Thyroid gland (tissue), 4 donors: ENCODE data around the gene MITF.

Experiments used
- POLR2A ChIP-seq, 2 donors: fragments of 450-650 bp; IDR thresholded peaks; one replicate each; pipeline ENCODE4 v1.6.1; 2017; ENCODE audit warnings: antibody characterized with exemption in 2 of 2, mild to moderate bottlenecking in 2 of 2, moderate library complexity in 1 of 2
- TF ChIP-seq, protein P1 (sequence below), 6 experiments: fragments of 200-600 bp in 3 of 6; fragments of 450-650 bp in 3 of 6; sonication (generic) in 3 of 6; IDR thresholded peaks; one replicate each; pipeline ENCODE4 v1.5.1; 2016 to 2019; ENCODE audit warnings: antibody characterized with exemption in 6 of 6, mild to moderate bottlenecking in 2 of 6, inconsistent platforms in 1 of 6, moderate library complexity in 1 of 6

GRCh38 chr3:69998759-69999139 is 259.5 kb downstream of the MITF start:
- TF ChIP-seq, protein P1, sequence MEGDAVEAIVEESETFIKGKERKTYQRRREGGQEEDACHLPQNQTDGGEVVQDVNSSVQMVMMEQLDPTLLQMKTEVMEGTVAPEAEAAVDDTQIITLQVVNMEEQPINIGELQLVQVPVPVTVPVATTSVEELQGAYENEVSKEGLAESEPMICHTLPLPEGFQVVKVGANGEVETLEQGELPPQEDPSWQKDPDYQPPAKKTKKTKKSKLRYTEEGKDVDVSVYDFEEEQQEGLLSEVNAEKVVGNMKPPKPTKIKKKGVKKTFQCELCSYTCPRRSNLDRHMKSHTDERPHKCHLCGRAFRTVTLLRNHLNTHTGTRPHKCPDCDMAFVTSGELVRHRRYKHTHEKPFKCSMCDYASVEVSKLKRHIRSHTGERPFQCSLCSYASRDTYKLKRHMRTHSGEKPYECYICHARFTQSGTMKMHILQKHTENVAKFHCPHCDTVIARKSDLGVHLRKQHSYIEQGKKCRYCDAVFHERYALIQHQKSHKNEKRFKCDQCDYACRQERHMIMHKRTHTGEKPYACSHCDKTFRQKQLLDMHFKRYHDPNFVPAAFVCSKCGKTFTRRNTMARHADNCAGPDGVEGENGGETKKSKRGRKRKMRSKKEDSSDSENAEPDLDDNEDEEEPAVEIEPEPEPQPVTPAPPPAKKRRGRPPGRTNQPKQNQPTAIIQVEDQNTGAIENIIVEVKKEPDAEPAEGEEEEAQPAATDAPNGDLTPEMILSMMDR (IDR thresholded peaks at IDR 0.05), result no peak
- no peak for TF ChIP-seq POLR2A (IDR thresholded peaks at IDR 0.05)
